Measurements from ENCODE around the gene SPATA4. TPM values are rescaled to one million over a fixed set of nuclear protein-coding genes. Genes with fewer than 3 reads are reported as not detected.

The SPATA4 gene
- 0.03 and 0.04 TPM in 2 replicates for polyA plus RNA-seq (2013)

GRCh38 chr4:176195184-176195978 is at the start of gene SPATA4:
Gene SPATA4, minus strand, starts transcription at chr4:176195585. Its CDS starts 23 bp downstream, at chr4:176195562.
- H4K91ac ChIP-seq (ENCODE audit: low read depth, low read length), result peak within 1 kb of the TSS; percentile 29
- no peaks in the 10 kb centered on the region for H3K79me2 ChIP-seq (ENCODE audit: control insufficient read depth, insufficient read depth, low read length, poor library complexity)
- H4K8ac ChIP-seq (ENCODE audit: low read depth, low read length), result peak within 1 kb of the TSS; percentile 94
- no peak within 1 kb of the TSS for H3K14ac ChIP-seq (ENCODE audit: low read length)
- DNase-seq, result peak; percentile 95 to 96
- WGBS (ENCODE audit: extremely low coverage, insufficient coverage, insufficient read length), result no CpG with 5 or more reads among the region's 45 CpGs
- H2BK12ac ChIP-seq (ENCODE audit: low read length), result no peak within 1 kb of the TSS
- H3K79me1 ChIP-seq (ENCODE audit: low read length), result no peaks in the 10 kb centered on the region
- peak within 1 kb of the TSS; percentile 71 for H3K4me2 ChIP-seq (ENCODE audit: low read length)
- no peak within 1 kb of the TSS for H3K4ac ChIP-seq (ENCODE audit: low read depth, low read length)
- H3K36me3 ChIP-seq (ENCODE audit: control insufficient read depth in 1 of 2, insufficient read depth in 2 of 2, low read length in 2 of 2), result no peaks in the 10 kb centered on the region
- H4K12ac ChIP-seq (ENCODE audit: low read depth, low read length), result peak within 1 kb of the TSS; percentile 63
- H3K23ac ChIP-seq (ENCODE audit: low read length), result no peak within 1 kb of the TSS
- no peaks in the 10 kb centered on the region for H3K4me1 ChIP-seq (ENCODE audit: control insufficient read depth in 1 of 2, insufficient read depth in 2 of 2, low read length in 2 of 2)
- H2BK5ac ChIP-seq (ENCODE audit: low read depth, low read length, poor library complexity), result no peak within 1 kb of the TSS
- no peak within 1 kb of the TSS for H3K18ac ChIP-seq (ENCODE audit: low read length)
- peak within 1 kb of the TSS; percentile 75 for H2AFZ ChIP-seq (ENCODE audit: insufficient read depth, low read length, poor library complexity)
- H2BK120ac ChIP-seq (ENCODE audit: insufficient read depth, low read length, poor library complexity), result no peak within 1 kb of the TSS
- H3K27ac ChIP-seq (ENCODE audit: low read depth, low read length), result no peak within 1 kb of the TSS
- peak within 1 kb of the TSS; percentile 0 for H3K9ac ChIP-seq (ENCODE audit: low read length)
- peak within 1 kb of the TSS; percentile 74 for H3K4me3 ChIP-seq (ENCODE audit: low read depth, low read length)
- H3K27me3 ChIP-seq (ENCODE audit: insufficient read depth, low read length), result no peaks in the 10 kb centered on the region
- H3K9me3 ChIP-seq (ENCODE audit: insufficient read depth, low read depth, low read length), result peaks cover 2% of the 10 kb centered on the region
- no peak within 1 kb of the TSS for H2AK5ac ChIP-seq (ENCODE audit: low read length)

- H3K27ac ChIP-seq (ENCODE audit: low read depth, low read length), result no peak overlapping the region
- H3K79me2 ChIP-seq (ENCODE audit: control insufficient read depth, insufficient read depth, low read length, poor library complexity), result no peaks in the 10 kb centered on the region
- no peaks in the 10 kb centered on the region for H3K4me1 ChIP-seq (ENCODE audit: control insufficient read depth in 1 of 2, insufficient read depth in 2 of 2, low read length in 2 of 2)
- H3K79me1 ChIP-seq (ENCODE audit: low read length), result no peaks in the 10 kb centered on the region
- no peak overlapping the region for H3K4me3 ChIP-seq (ENCODE audit: low read depth, low read length)
- H2AK5ac ChIP-seq (ENCODE audit: low read length), result no peak overlapping the region
- DNase-seq, result no peak
- H4K8ac ChIP-seq (ENCODE audit: low read depth, low read length), result no peak overlapping the region
- H3K4me2 ChIP-seq (ENCODE audit: low read length), result no peak overlapping the region
- no peaks in the 10 kb centered on the region for H3K36me3 ChIP-seq (ENCODE audit: control insufficient read depth in 1 of 2, insufficient read depth in 2 of 2, low read length in 2 of 2)
- no peak overlapping the region for H2BK120ac ChIP-seq (ENCODE audit: insufficient read depth, low read length, poor library complexity)
- no peak overlapping the region for H3K18ac ChIP-seq (ENCODE audit: low read length)
- no peak overlapping the region for H4K91ac ChIP-seq (ENCODE audit: low read depth, low read length)
- H3K14ac ChIP-seq (ENCODE audit: low read length), result no peak overlapping the region
- H2BK5ac ChIP-seq (ENCODE audit: low read depth, low read length, poor library complexity), result no peak overlapping the region
- no peak overlapping the region for H4K12ac ChIP-seq (ENCODE audit: low read depth, low read length)
- H2AFZ ChIP-seq (ENCODE audit: insufficient read depth, low read length, poor library complexity), result no peak overlapping the region
- no peak overlapping the region for H3K4ac ChIP-seq (ENCODE audit: low read depth, low read length)
- no peak overlapping the region for H2BK12ac ChIP-seq (ENCODE audit: low read length)
- H3K27me3 ChIP-seq (ENCODE audit: insufficient read depth, low read length), result no peaks in the 10 kb centered on the region
- H3K9ac ChIP-seq (ENCODE audit: low read length), result no peak overlapping the region
- H3K9me3 ChIP-seq (ENCODE audit: insufficient read depth, low read depth, low read length), result no peaks in the 10 kb centered on the region
- WGBS (ENCODE audit: extremely low coverage, insufficient coverage, insufficient read length), result no CpG with 5 or more reads among the region's 1 CpG
- no peak overlapping the region for H3K23ac ChIP-seq (ENCODE audit: low read length)
Measured at GRCh38 chr4:176242764-176243347, 47.5 kb upstream of the SPATA4 start.

- no peak overlapping the region for H2AK5ac ChIP-seq (ENCODE audit: low read length)
- no peaks in the 10 kb centered on the region for H3K4me1 ChIP-seq (ENCODE audit: control insufficient read depth in 1 of 2, insufficient read depth in 2 of 2, low read length in 2 of 2)
- no peak overlapping the region for H2BK120ac ChIP-seq (ENCODE audit: insufficient read depth, low read length, poor library complexity)
- H3K27ac ChIP-seq (ENCODE audit: low read depth, low read length), result no peak overlapping the region
- no peak overlapping the region for H3K4me3 ChIP-seq (ENCODE audit: low read depth, low read length)
- no peak overlapping the region for H3K4me2 ChIP-seq (ENCODE audit: low read length)
- no peaks in the 10 kb centered on the region for H3K79me1 ChIP-seq (ENCODE audit: low read length)
- H4K12ac ChIP-seq (ENCODE audit: low read depth, low read length), result no peak overlapping the region
- no peaks in the 10 kb centered on the region for H3K36me3 ChIP-seq (ENCODE audit: control insufficient read depth in 1 of 2, insufficient read depth in 2 of 2, low read length in 2 of 2)
- DNase-seq, result no peak
- no CpG with 5 or more reads among the region's 8 CpGs for WGBS (ENCODE audit: extremely low coverage, insufficient coverage, insufficient read length)
- H3K9me3 ChIP-seq (ENCODE audit: insufficient read depth, low read depth, low read length), result no peaks in the 10 kb centered on the region
- H2AFZ ChIP-seq (ENCODE audit: insufficient read depth, low read length, poor library complexity), result no peak overlapping the region
- H4K91ac ChIP-seq (ENCODE audit: low read depth, low read length), result no peak overlapping the region
- no peak overlapping the region for H3K14ac ChIP-seq (ENCODE audit: low read length)
- H4K8ac ChIP-seq (ENCODE audit: low read depth, low read length), result no peak overlapping the region
- H2BK12ac ChIP-seq (ENCODE audit: low read length), result no peak overlapping the region
- no peaks in the 10 kb centered on the region for H3K27me3 ChIP-seq (ENCODE audit: insufficient read depth, low read length)
- no peak overlapping the region for H2BK5ac ChIP-seq (ENCODE audit: low read depth, low read length, poor library complexity)
- H3K23ac ChIP-seq (ENCODE audit: low read length), result no peak overlapping the region
- no peak overlapping the region for H3K9ac ChIP-seq (ENCODE audit: low read length)
- H3K4ac ChIP-seq (ENCODE audit: low read depth, low read length), result no peak overlapping the region
- H3K18ac ChIP-seq (ENCODE audit: low read length), result no peak overlapping the region
- no peaks in the 10 kb centered on the region for H3K79me2 ChIP-seq (ENCODE audit: control insufficient read depth, insufficient read depth, low read length, poor library complexity)
Measured at GRCh38 chr4:176241703-176242102, 46.3 kb upstream of the SPATA4 start.

- peak in 1 of 2 donors; percentile 5 for DNase-seq
- Histone ChIP-seq H2BK5ac (ENCODE audit: low read depth, low read length, poor library complexity) (no peak overlapping the region), H2AK5ac (ENCODE audit: low read length) (no peak overlapping the region), H3K14ac (ENCODE audit: low read length) (no peak overlapping the region), H3K4me2 (ENCODE audit: low read length) (no peak overlapping the region), H3K9ac (ENCODE audit: low read length) (no peak overlapping the region), H4K12ac (ENCODE audit: low read depth, low read length) (no peak overlapping the region), H2AFZ (ENCODE audit: insufficient read depth, low read length, poor library complexity) (no peak overlapping the region), H3K9me3 (ENCODE audit: insufficient read depth, low read depth, low read length) (no peaks in the 10 kb centered on the region), H4K91ac (ENCODE audit: low read depth, low read length) (no peak overlapping the region), H2BK12ac (ENCODE audit: low read length) (no peak overlapping the region), H3K27me3 (ENCODE audit: insufficient read depth, low read length) (no peaks in the 10 kb centered on the region), H3K4me1 (ENCODE audit: control insufficient read depth in 1 of 2, insufficient read depth in 2 of 2, low read length in 2 of 2) (no peaks in the 10 kb centered on the region), H3K4me3 (ENCODE audit: low read depth, low read length) (no peak overlapping the region), H2BK120ac (ENCODE audit: insufficient read depth, low read length, poor library complexity) (no peak overlapping the region), H3K79me2 (ENCODE audit: control insufficient read depth, insufficient read depth, low read length, poor library complexity) (no peaks in the 10 kb centered on the region), H3K4ac (ENCODE audit: low read depth, low read length) (no peak overlapping the region), H3K36me3 (ENCODE audit: control insufficient read depth in 1 of 2, insufficient read depth in 2 of 2, low read length in 2 of 2) (no peaks in the 10 kb centered on the region), H4K8ac (ENCODE audit: low read depth, low read length) (no peak overlapping the region), H3K23ac (ENCODE audit: low read length) (no peak overlapping the region), H3K79me1 (ENCODE audit: low read length) (no peaks in the 10 kb centered on the region), H3K18ac (ENCODE audit: low read length) (no peak overlapping the region), H3K27ac (ENCODE audit: low read depth, low read length) (no peak overlapping the region)
- WGBS (ENCODE audit: extremely low coverage, insufficient coverage, insufficient read length), result no CpG with 5 or more reads among the region's 4 CpGs
Measured at GRCh38 chr4:176238826-176239225, 43.4 kb upstream of the SPATA4 start.

Data from trophoblast cell (in vitro differentiated cells and primary cell).